Tibial artery (tissue), 4 donors: ENCODE data around the gene BTBD9.

ENCODE experiments used
- DNase-seq, 2 donors: peaks; one replicate each; pipeline ENCODE4 v3.0.0-alpha.2; 2019
- H3K27ac ChIP-seq, 2 donors: fragments of 200-600 bp; sonication (generic) in 1 of 2; 1 replicate in 1 of 2; 2 replicates in 1 of 2; pipeline ENCODE4 v1.5.1; 2018 to 2019; ENCODE audit warnings: mild to moderate bottlenecking in 1 of 2
- H3K27me3 ChIP-seq, 2 donors: fragments of 200-600 bp; sonication (generic) in 1 of 2; one replicate each; pipeline versions ENCODE4 v1.5.1 to v1.6.0; 2016 to 2019
- H3K36me3 ChIP-seq, 3 donors: fragments of 200-600 bp; sonication (generic) in 2 of 3; one replicate each; pipeline ENCODE4 v1.5.1; 2016 to 2019; ENCODE audit warnings: mild to moderate bottlenecking in 2 of 3
- H3K4me1 ChIP-seq, 4 donors: fragments of 200-600 bp; sonication (generic) in 2 of 4; 1 replicate in 3 of 4; 2 replicates in 1 of 4; pipeline ENCODE4 v1.5.1; 2016 to 2019
- H3K4me3 ChIP-seq, 2 donors: fragments of 200-600 bp; sonication (generic) in 1 of 2; 1 replicate in 1 of 2; 2 replicates in 1 of 2; pipeline ENCODE4 v1.5.1; 2018 to 2019; ENCODE audit warnings: mild to moderate bottlenecking in 2 of 2
- H3K9me3 ChIP-seq, 3 donors: fragments of 200-600 bp; sonication (generic) in 1 of 3; one replicate each; pipeline ENCODE4 v1.5.1; 2016 to 2019
- intact Hi-C: fragments of 100-400 bp; cut with DNase I; formaldehyde crosslinking; loops from one replicate; pipeline ENCODE4 v1.15.0; 2023; ENCODE audit warnings: low total_unique reads
- TF ChIP-seq, protein P1 (sequence below), 2 experiments: fragments of 200-600 bp in 1 of 2; fragments of 450-650 bp in 1 of 2; IDR thresholded peaks; one replicate each; pipeline ENCODE4 v1.5.1; 2017 to 2019; ENCODE audit warnings: antibody characterized with exemption in 2 of 2, mild to moderate bottlenecking in 1 of 2, moderate library complexity in 1 of 2

BTBD9 gene

DNA sequence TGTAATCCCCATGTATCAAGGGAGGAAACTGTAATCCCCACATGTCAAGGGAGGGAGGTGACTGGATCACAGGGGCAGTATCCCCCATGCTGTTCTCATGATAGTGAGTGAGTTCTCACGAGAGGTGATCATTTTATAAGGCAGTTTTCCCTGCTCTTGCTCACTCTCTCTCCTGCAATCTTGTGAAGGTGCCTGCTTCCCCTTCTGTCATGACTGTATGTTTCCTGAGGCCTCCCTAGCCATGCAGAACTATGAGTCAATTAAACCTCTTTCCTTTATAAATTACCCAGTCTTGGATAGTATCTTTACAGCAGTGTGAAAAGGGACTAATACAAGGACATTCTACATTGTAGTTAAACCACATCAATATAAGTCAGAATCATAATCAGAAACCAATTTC, 112.4 kb downstream of the BTBD9 start:
- Histone ChIP-seq H3K36me3 (peaks cover 0 to 15% (median 6%) of the 10 kb centered on the region in 3 donors), H3K27me3 (no peaks in the 10 kb centered on the region), H3K4me1 (peaks cover 0 to 6% (median 0%) of the 10 kb centered on the region in 4 donors), H3K4me3 (no peak overlapping the region), H3K27ac (no peak overlapping the region), H3K9me3 (no peaks in the 10 kb centered on the region)
- TF ChIP-seq, protein P1, sequence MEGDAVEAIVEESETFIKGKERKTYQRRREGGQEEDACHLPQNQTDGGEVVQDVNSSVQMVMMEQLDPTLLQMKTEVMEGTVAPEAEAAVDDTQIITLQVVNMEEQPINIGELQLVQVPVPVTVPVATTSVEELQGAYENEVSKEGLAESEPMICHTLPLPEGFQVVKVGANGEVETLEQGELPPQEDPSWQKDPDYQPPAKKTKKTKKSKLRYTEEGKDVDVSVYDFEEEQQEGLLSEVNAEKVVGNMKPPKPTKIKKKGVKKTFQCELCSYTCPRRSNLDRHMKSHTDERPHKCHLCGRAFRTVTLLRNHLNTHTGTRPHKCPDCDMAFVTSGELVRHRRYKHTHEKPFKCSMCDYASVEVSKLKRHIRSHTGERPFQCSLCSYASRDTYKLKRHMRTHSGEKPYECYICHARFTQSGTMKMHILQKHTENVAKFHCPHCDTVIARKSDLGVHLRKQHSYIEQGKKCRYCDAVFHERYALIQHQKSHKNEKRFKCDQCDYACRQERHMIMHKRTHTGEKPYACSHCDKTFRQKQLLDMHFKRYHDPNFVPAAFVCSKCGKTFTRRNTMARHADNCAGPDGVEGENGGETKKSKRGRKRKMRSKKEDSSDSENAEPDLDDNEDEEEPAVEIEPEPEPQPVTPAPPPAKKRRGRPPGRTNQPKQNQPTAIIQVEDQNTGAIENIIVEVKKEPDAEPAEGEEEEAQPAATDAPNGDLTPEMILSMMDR (IDR thresholded peaks at IDR 0.05) = no peak
- DNase-seq = no peak
- intact Hi-C loops = no loop called here

DNA sequence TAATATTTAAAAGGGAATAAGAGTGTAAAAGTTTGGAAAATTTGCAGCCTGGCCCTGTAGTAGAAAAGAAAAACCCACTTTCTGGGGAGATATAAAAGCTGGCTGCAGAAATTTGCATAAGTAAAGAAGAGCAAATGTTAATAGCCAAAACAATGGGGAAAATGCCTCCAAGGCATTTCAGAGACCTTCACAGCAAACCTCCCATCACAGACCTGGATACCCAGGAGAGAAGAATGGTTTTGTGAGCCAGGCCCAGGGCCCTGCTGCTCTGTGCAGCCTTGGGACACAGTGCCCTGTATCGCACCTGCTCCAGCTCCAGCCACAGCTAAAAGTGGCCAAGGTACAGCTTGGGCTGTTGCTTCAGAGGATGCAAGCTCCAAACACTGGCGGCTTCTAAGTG, 113.8 kb downstream of the BTBD9 start:
- Histone ChIP-seq H3K27ac (no peak overlapping the region), H3K4me1 (peaks cover 0 to 10% (median 0%) of the 10 kb centered on the region in 4 donors), H3K36me3 (peaks cover 0 to 15% (median 6%) of the 10 kb centered on the region in 3 donors), H3K4me3 (no peak overlapping the region), H3K27me3 (no peaks in the 10 kb centered on the region), H3K9me3 (no peaks in the 10 kb centered on the region)
- intact Hi-C loops = no loop called here
- no peak for DNase-seq
- TF ChIP-seq, protein P1 (IDR thresholded peaks at IDR 0.05) = no peak

- intact Hi-C loops = no loop called here
- peaks cover 0 to 10% (median 0%) of the 10 kb centered on the region in 4 donors for H3K4me1 ChIP-seq
- TF ChIP-seq, protein P1 (IDR thresholded peaks at IDR 0.05) = no peak
Observed at GRCh38 chr6:38524436-38525145, 115.1 kb downstream of the BTBD9 start.

DNA sequence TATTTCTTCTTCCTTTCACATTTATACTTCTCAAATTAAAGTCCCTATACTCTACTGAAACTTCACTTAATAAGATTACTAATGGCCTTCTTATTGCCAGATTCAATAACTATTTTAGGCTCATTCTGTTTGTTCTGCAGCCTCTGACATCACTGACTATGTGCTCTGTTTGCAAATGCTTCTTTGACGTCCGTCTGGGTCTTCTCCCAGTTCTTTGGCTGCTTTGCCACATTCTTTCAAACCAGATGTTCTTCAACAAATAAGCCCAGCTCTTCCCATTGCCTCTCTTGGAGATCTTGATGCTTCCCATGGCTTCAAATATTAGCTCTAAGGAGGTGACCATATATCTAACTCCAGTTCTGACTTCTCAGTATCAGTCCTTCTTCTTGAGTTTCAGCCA, 117.4 kb downstream of the BTBD9 start:
- peaks cover 0 to 15% (median 6%) of the 10 kb centered on the region in 3 donors for H3K36me3 ChIP-seq
- no peak overlapping the region for H3K27ac ChIP-seq
- no peaks in the 10 kb centered on the region for H3K9me3 ChIP-seq
- no peak overlapping the region for H3K4me3 ChIP-seq
- TF ChIP-seq, protein P1 (IDR thresholded peaks at IDR 0.05) = no peak
- H3K27me3 ChIP-seq = no peaks in the 10 kb centered on the region
- no peak for DNase-seq
- H3K4me1 ChIP-seq = peaks cover 0 to 10% (median 0%) of the 10 kb centered on the region in 4 donors
- intact Hi-C loops = no loop called here

More at GRCh38 chr6:38524436-38525145, 115.1 kb downstream of the BTBD9 start:
- Histone ChIP-seq H3K36me3 (peaks cover 0 to 15% (median 6%) of the 10 kb centered on the region in 3 donors), H3K9me3 (no peaks in the 10 kb centered on the region), H3K4me3 (no peak overlapping the region), H3K27ac (no peak overlapping the region), H3K27me3 (no peaks in the 10 kb centered on the region)
- DNase-seq = no peak

GRCh38 chr6:38518511-38519304, 121.0 kb downstream of the BTBD9 start:
- TF ChIP-seq, protein P1 (IDR thresholded peaks at IDR 0.05) = no peak
- Histone ChIP-seq H3K4me3 (no peak overlapping the region), H3K27ac (no peak overlapping the region), H3K9me3 (no peaks in the 10 kb centered on the region), H3K27me3 (no peaks in the 10 kb centered on the region), H3K4me1 (peaks cover 0 to 10% (median 0%) of the 10 kb centered on the region in 4 donors), H3K36me3 (no peaks in the 10 kb centered on the region)
- intact Hi-C loops = no loop called here
- DNase-seq = no peak
